COLO668 (cell line): ENCODE data around the gene CDC34.

Source experiments
- DNase-seq: peaks from one replicate; lab custom pipeline; 2025; ENCODE audit not compliant: unreplicated experiment; lab: John Stamatoyannopoulos, UW

Gene CDC34, protein sequence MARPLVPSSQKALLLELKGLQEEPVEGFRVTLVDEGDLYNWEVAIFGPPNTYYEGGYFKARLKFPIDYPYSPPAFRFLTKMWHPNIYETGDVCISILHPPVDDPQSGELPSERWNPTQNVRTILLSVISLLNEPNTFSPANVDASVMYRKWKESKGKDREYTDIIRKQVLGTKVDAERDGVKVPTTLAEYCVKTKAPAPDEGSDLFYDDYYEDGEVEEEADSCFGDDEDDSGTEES

DNA sequence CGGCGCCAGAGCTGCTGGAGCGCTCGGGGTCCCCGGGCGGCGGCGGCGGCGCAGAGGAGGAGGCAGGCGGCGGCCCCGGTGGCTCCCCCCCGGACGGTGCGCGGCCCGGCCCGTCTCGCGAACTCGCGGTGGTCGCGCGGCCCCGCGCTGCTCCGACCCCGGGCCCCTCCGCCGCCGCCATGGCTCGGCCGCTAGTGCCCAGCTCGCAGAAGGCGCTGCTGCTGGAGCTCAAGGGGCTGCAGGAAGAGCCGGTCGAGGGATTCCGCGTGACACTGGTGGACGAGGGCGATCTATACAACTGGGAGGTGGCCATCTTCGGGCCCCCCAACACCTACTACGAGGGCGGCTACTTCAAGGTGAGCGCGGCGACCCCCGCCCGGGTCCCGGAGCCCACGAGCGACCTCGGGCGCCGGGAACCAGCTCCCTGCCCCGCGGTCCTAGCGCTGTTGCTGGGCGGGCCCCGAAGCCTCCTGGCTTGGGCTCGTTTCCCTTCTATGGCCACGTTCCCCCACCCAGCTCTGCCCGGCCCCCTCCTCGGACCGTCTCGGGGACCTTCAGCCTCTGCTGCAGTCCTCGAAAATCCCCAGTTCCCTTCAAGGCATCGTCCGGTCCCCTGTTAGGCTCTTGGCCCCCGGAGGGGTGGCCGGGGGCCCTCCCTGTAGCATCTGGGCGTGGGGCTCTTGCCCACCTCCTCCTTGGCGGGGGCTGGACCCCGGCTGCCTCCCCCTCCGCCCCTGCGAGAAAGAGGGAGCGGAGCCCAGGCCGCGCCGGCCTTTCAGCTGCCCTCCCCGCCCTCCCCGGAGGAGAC, at the start of gene CDC34:
Gene CDC34 (plus strand): TSS at position 8 of the 808 bp plus-strand sequence. CDS start 172 bp downstream, at position 180.
- peak; percentile 60 for DNase-seq

DNA sequence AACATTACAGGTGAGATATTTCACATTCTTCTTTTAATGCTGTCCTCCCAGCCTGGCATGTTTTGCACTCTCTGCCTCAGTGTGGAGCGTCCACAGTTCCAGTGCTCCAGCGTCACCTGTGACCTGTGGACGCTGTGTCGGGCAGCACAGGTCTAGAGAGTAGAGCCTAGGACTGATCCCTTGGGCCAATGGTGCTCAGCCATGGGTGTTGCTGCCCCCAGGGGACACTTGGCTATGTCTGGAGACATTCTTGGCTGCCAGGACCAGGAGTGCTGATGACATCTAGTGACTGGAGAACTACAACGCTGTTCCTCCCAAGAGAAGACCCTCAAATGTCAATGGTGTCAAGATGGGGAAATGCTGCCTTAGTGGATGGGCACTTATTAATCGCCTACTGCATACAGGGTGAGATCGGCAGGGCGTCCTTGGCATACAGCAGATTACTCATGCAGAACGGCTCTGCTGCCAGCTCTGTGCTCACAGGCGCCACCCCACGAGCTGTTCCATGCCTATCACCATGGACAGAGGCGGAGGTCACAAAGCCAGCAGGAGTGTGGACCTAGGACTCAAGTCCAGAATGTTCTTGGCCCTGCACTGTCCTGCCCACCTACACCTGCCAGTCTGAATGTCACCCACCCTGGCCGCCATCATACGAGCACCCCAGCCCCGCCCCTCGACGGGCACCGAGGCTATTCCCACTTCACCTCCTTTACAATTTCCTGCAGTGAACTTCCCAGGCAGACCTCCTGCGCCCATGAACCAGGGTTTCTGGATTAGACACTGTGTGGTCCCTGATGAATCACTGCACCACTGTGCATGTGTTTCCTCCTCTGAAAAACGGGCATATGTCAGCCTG, 49.1 kb upstream of the CDC34 start:
- peak; percentile 30 for DNase-seq

DNA sequence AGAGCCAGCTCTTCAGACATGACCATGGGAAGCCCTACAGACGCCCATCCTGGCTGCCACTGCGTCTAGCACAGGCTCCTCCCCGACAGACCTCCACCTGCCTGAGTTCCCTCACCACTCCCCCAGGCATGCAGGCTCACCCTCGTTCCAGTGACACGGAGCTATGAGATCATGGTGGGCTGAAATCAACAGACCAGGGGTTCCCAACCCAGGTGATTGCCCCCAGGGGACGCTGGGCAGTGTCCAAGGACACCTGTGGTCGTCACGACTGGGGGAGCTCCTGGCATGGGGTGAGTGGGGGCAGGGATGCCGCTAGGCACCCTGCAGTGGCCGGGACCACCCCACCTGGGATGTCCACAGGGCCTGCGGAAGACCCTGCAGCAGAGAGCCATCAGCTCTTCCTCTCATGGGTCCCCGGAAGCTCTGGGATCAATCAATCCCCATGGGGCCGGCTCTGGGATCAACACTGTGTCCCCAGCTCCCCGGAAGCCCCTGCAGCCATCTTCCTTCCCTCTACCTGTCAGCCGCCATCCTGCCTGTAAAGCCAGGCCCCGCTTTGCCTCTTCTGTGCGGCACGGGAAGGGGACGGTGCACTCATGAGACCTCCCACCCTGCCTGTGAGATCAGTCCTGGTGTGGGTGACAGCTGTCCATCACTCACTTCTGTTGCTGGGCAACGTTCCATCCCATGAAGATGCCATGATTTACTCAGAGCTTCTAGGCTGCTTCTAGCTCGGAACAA, 48.1 kb upstream of the CDC34 start:
- DNase-seq: no peak

DNA sequence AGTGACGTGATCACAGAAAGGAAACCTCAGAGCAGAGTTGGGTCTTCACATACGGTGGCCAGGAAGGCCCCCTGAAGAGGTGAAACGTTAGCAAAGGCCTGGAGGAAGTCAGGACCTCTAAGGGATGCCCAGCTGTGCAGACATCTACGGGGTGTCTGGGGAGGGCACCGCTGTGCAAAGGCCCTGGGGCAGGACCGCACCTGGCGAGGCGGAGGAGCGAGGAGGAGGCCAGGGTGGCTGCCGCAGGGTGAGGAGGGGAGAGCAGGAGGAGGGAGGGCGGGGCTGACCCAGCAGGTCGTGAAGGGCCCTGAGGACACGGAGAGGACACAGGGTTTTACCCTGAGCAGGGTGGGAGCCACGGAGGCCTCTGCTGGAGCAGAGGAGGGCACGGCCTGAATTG, 47.1 kb upstream of the CDC34 start:
- no peak for DNase-seq

- peak; percentile 69 for DNase-seq
Measured at GRCh38 chr19:485077-485476, 46.5 kb upstream of the CDC34 start.

GRCh38 chr19:485583-486236, 45.9 kb upstream of the CDC34 start:
- peak; percentile 74 for DNase-seq

DNA sequence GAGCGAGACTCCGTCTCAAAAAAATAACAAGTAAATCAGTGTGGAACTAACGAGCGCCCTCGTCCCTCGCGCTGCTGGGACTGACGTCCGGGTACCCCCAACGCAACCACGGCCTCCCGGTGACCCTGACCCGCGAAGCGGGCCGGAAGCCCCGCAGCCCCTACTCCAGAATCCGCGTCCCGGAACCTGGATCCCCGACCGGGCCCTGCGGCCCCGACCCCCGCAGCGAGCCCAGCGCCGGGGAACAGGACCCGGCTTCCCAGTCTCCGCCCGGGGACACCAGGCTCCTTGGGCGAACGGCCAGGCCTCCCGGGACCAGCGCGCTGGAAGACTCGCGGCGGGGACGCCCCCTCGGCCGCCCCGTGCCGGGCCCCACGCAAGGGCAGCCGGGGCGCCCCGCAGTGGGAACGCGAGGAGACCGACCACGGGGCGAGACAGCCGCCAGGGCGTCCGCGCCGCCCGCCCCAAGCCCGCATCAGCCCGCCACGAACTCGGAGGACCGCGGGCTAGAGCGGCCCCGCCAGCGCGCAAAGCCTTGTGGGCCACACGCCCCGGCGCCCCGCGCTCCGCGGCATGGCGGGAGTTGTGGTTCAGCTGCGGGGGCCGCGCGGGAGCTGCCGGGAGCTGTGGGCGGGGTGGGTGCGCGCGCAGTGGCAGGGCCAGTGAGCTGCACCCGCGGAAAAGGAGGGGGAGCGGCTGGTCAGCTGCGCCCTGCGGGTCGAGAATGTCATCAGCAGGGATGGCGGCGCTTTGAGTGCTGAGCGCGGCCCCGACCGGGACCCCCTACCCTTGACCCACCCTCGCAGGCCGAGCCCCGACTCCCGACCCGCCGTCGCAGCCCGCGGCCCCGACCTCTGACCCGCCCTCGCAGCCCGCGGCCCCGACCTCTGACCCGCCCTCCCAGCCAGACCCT, 42.8 kb upstream of the CDC34 start:
- DNase-seq: peak; percentile 98

DNA sequence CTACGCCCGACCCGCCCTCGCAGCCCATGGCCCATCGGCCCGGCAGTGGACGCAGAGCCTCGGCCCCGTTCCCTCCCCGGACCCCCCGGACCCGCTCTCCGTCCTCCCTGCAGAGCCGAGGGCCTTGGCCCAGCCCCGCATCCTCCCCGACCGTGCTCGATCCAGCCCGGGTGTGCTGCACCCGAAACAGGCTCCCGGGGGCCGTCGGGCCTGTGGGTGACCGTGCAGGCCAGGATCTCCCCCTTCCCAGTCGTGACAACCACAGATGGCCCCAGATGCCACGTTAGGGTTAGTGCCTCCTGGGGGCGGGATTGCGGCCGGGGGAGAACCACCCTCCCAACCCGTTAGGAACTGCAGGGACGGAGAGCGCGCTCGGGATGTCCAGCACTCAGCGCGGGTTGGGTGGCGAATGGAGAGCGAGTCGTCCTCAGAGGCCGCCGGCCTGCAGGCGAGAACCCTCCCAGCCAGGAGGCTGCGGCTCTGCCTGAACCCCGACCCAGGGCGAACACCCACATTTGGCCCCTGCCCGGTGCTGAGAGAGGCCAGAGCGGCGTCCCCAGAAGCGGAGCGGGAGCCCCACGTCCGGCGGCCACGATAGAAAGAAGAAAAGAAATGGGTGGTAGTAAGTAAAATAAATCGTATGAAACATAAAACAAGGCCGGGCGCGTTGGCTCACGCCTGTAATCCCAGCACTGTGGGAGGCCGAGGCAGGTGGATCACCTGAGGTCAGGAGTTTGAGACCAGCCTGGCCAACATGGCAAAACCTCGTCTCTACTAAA, 42.0 kb upstream of the CDC34 start:
- DNase-seq: peak; percentile 23

DNA sequence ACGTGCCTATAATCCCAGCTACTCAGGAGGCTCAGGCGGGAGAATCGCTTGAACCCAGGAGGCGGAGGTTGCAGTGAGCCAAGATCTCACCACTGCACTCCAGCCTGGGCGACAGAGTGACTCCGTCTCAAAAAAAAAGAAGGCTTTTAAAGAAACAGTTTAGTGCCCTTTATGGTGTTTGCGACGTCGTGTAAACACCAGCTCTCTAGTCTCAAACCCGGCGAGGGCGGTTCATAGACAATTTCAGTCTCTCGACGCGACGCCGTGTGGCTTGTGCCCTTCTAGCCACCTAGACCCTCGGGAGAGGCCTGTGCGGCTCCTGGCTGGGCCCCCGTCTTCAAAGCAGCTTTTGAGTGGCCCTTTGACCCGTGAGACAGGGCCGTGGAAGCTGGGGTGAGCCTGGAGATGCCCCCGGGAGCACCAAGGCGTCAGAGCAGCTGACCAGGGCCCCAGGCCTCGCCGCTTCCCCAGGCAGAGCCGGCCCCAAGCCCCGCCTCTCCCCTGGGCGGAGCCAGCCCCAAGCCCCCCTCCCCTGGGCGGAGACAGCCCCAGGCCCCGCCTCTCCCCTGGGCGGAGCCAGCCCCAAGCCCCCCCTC, 40.3 kb upstream of the CDC34 start:
- DNase-seq: no peak

DNA sequence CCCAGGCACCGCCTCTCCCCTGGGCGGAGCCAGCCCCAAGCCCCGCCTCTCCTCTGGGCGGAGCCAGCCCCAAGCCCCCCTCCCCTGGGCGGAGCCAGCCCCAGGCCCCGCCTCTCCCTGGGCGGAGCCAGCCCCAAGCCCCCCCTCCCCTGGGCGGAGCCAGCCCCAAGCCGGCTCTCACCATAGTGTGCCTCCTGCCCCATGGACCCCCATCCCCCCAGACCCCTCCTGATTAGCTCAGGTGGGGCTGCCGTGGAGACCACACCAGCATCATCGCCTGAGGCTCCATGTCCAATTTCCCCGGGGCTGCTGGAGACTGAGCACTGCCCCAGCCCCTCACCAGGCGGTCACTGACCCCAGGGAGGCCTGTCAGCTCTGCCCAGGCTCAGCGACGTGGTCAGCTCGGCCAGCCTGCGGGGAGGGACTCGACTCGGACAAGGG, 39.4 kb upstream of the CDC34 start:
- DNase-seq: no peak

GRCh38 chr19:493391-494170, 38.0 kb upstream of the CDC34 start:
- no peak for DNase-seq

DNA sequence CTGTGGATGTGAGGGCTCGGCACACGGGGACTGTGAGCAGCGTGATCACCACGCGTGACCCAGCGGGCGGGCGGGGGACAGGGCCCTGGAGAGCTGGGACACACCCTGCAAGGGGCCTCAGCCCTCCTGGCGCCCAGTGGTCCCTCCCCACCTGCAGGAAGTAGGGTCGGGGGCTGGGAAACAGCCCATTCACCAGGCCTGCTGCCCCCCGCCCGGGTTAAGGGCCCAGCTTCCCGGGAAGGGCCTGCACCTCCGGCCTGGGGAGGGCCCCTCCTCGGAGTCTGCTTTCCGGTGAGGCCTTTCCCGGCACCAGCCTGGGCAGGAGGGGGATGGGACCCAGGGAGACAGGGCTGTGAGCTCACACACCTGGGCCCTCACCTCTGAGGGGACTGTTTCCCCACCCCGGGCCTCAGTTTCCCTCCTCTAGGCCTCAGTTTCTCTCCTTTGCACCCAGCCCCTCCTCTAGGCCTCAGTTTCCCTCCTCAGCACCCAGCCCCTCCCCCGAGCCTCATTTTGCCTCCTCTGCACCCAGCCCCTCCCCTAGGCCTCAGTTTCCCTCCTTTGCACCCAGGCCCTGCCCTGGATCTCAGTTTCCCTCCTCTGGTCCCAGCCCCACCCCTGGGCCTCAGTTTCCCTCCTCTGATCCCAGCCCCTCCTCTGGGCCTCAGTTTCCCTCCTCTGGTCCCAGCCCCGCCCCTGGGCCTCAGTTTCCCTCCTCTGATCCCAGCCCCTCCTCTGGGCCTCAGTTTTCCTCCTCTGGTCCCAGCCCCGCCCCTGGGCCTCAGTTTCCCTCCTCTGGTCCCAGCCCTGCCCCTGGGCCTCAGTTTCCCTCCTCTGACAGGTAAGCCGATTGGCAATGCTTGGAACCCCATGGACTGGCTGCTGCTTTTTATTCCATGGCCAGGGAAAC, 37.1 kb upstream of the CDC34 start:
- peak; percentile 31 for DNase-seq

GRCh38 chr19:495081-495401, 36.5 kb upstream of the CDC34 start:
- no peak for DNase-seq

- DNase-seq: peak; percentile 39
Measured at GRCh38 chr19:495402-496111, 36.0 kb upstream of the CDC34 start.

DNA sequence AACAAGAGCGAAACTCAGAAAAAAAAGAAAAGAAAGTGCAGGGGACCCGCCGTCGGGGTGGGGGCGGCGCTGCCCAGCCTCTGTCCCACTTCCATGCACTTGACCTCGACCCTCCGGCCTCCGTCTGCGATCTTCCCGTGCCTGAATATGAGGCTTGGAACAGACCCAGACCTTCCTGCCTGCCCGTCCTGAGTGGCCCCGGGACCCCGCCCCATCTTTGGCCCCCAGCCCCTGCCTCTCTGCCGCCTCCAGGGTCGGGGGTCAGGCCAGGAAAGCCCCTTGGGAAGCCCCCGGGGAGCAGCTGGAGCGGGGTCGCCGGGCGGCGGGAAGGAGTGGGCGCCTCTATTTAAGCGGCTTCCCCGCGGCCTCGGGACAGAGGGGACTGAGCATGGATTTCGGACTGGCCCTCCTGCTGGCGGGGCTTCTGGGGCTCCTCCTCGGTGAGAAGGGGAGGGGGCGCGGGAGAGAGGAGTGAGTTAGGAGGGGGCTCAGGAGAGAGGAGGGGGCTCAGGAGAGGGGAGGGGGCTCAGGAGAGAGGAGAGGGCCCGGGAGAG, 35.4 kb upstream of the CDC34 start, which contains the start of gene MADCAM1:
Gene MADCAM1 (plus strand): TSS at position 375 of the 554 bp plus-strand sequence. CDS start 14 bp downstream, at position 389.
- no peak for DNase-seq
